Tibial artery (tissue), 4 donors: ENCODE data around the gene ZFX.

Experiments used
- DNase-seq, 2 donors: peaks; one replicate each; pipeline ENCODE4 v3.0.0-alpha.2; 2019
- H3K27ac ChIP-seq, 2 donors: fragments of 200-600 bp; sonication (generic) in 1 of 2; 1 replicate in 1 of 2; 2 replicates in 1 of 2; pipeline ENCODE4 v1.5.1; 2018 to 2019; ENCODE audit warnings: mild to moderate bottlenecking in 1 of 2
- H3K27me3 ChIP-seq, 2 donors: fragments of 200-600 bp; sonication (generic) in 1 of 2; one replicate each; pipeline versions ENCODE4 v1.5.1 to v1.6.0; 2016 to 2019
- H3K36me3 ChIP-seq, 3 donors: fragments of 200-600 bp; sonication (generic) in 2 of 3; one replicate each; pipeline ENCODE4 v1.5.1; 2016 to 2019; ENCODE audit warnings: mild to moderate bottlenecking in 2 of 3
- H3K4me1 ChIP-seq, 4 donors: fragments of 200-600 bp; sonication (generic) in 2 of 4; 1 replicate in 3 of 4; 2 replicates in 1 of 4; pipeline ENCODE4 v1.5.1; 2016 to 2019
- H3K4me3 ChIP-seq, 2 donors: fragments of 200-600 bp; sonication (generic) in 1 of 2; 1 replicate in 1 of 2; 2 replicates in 1 of 2; pipeline ENCODE4 v1.5.1; 2018 to 2019; ENCODE audit warnings: mild to moderate bottlenecking in 2 of 2
- H3K9me3 ChIP-seq, 3 donors: fragments of 200-600 bp; sonication (generic) in 1 of 3; one replicate each; pipeline ENCODE4 v1.5.1; 2016 to 2019
- intact Hi-C: fragments of 100-400 bp; cut with DNase I; formaldehyde crosslinking; loops from one replicate; pipeline ENCODE4 v1.15.0; 2023; ENCODE audit warnings: low total_unique reads
- TF ChIP-seq, protein P1 (sequence below), 2 experiments: fragments of 200-600 bp in 1 of 2; fragments of 450-650 bp in 1 of 2; IDR thresholded peaks; one replicate each; pipeline ENCODE4 v1.5.1; 2017 to 2019; ENCODE audit warnings: antibody characterized with exemption in 2 of 2, mild to moderate bottlenecking in 1 of 2, moderate library complexity in 1 of 2

The ZFX gene

DNA sequence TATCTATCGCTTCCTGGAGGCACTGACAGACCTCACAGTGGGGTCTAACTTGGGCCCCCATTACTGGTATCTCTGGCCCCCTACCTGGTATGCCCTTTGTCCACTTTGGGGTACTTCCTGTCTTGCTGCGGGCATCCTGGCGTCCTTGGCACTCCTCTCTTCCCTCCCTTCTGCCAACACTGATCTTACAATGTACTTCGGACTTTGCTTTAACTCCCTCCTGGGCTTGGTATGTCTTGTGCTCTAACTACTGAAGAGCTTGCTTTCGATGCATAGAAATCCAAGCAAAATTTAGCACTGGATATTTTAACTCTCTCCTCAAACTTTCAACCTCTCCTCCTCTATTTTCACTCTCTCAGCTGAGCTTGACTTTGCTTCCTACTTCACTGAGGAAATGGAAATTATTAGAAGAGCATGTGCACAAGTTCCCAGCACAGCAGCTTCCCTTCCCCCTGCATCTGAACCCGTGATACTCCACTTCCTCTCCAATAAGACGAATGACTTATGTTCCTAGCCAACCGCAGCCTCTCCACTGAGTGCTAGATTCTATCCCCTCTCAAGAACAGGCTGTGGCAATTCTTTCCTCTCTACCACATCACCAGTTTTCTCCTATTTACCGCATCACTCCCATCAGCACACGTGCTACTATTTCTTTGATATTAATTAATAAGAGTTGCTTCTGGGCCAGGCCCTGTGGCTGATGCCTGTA lies 111.5 kb downstream of the ZFX start:
- TF ChIP-seq, protein P1, sequence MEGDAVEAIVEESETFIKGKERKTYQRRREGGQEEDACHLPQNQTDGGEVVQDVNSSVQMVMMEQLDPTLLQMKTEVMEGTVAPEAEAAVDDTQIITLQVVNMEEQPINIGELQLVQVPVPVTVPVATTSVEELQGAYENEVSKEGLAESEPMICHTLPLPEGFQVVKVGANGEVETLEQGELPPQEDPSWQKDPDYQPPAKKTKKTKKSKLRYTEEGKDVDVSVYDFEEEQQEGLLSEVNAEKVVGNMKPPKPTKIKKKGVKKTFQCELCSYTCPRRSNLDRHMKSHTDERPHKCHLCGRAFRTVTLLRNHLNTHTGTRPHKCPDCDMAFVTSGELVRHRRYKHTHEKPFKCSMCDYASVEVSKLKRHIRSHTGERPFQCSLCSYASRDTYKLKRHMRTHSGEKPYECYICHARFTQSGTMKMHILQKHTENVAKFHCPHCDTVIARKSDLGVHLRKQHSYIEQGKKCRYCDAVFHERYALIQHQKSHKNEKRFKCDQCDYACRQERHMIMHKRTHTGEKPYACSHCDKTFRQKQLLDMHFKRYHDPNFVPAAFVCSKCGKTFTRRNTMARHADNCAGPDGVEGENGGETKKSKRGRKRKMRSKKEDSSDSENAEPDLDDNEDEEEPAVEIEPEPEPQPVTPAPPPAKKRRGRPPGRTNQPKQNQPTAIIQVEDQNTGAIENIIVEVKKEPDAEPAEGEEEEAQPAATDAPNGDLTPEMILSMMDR (IDR thresholded peaks at IDR 0.05), result no peak
- DNase-seq, result peak; percentile 54 to 63
- intact Hi-C loops, result no loop called here

DNA sequence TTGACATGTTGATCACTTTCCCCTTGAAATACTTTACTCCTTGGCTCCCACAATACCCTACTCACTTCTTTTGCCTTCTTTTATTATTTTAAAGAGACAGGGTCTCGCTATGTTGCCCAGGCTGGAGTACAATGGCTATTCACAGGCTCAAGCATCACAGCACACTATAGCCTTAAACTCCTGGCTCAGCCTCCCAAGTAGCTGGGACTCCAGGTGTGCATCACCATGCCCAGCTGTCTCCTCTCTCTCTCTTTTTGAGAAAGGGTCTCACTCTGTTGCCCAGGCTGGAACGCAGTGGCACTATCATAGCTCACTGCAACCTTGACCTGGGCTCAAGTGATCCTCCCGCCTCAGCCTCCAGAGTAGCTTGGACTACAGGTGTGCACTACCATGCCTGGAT lies 112.8 kb downstream of the ZFX start:
- intact Hi-C loops, result no loop called here
- Histone ChIP-seq H3K4me1 (no peaks in the 10 kb centered on the region), H3K4me3 (no peak overlapping the region), H3K9me3 (no peaks in the 10 kb centered on the region), H3K27me3 (no peaks in the 10 kb centered on the region), H3K27ac (no peak overlapping the region), H3K36me3 (no peaks in the 10 kb centered on the region)
- TF ChIP-seq, protein P1 (IDR thresholded peaks at IDR 0.05), result no peak
- no peak for DNase-seq

More for the DNA sequence above, 111.5 kb downstream of the ZFX start:
- H3K36me3 ChIP-seq, result no peaks in the 10 kb centered on the region
- H3K4me1 ChIP-seq, result no peaks in the 10 kb centered on the region
- no peaks in the 10 kb centered on the region for H3K27me3 ChIP-seq
- H3K9me3 ChIP-seq, result no peaks in the 10 kb centered on the region
- no peak overlapping the region for H3K4me3 ChIP-seq
- H3K27ac ChIP-seq, result no peak overlapping the region

DNA sequence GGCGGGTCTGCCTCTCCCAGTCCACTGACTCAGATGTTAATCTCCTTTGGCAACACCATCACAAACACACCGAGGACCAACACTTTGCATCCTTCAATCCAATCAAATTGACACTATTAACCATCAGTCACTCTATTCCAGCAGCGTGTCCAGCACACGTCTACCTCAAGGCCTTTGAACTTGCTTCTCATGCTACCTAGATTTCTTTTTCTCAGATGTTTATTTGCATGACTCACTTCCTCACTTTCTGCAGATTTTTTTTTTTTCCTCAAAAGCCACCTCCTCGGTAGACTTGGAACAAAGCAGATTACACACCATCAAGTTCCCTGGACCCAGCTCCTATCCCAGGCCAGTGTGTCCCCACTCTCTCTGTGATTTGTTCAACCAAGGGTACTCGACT lies 114.9 kb downstream of the ZFX start:
- H3K4me3 ChIP-seq, result no peak overlapping the region
- no peaks in the 10 kb centered on the region for H3K4me1 ChIP-seq
- intact Hi-C loops, result no loop called here
- no peaks in the 10 kb centered on the region for H3K9me3 ChIP-seq
- no peak for DNase-seq
- TF ChIP-seq, protein P1 (IDR thresholded peaks at IDR 0.05), result no peak
- H3K27ac ChIP-seq, result no peak overlapping the region
- H3K36me3 ChIP-seq, result no peaks in the 10 kb centered on the region
- H3K27me3 ChIP-seq, result no peaks in the 10 kb centered on the region
